Measurements from ENCODE around the gene RCSD1. TPM values are rescaled to one million over a fixed set of nuclear protein-coding genes. Genes with fewer than 3 reads are reported as not detected.
"Not testable (repeated sequence)": the region's sequence is repeated elsewhere in the genome, so short reads cannot be mapped to it uniquely, and the experiment has no call there.

The RCSD1 gene
- total RNA-seq (2014; rRNA removed; shearing (Covaris generic)) = not detected in 2 replicates

- no peak for DNase-seq (ENCODE audit: low spot score)
Observed at GRCh38 chr1:167629681-167630567, at the start of gene RCSD1. Gene RCSD1, plus strand, starts transcription at chr1:167630232. Its CDS starts 192 bp downstream, at chr1:167630424.

DNA sequence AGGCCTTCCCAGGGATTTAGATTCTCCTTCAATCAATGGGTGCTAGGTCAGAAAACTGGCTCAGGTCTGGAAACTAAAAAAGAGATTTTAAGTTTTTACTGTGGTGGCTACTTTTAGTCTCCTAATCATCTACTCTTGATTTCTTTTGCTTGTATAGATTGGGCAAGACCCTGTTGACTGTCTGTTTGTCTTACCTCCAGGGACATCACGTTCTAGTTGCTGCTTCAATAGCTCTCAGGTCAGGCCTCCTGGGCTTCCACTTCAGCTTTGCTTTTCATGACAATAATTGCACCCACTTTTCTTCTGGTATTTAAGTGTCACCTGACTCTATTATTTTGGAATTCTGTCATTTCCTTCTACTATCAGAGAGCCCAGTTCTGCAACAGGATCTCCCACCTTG is 48.0 kb upstream of the RCSD1 start:
- DNase-seq (ENCODE audit: low spot score) = no peak

DNA sequence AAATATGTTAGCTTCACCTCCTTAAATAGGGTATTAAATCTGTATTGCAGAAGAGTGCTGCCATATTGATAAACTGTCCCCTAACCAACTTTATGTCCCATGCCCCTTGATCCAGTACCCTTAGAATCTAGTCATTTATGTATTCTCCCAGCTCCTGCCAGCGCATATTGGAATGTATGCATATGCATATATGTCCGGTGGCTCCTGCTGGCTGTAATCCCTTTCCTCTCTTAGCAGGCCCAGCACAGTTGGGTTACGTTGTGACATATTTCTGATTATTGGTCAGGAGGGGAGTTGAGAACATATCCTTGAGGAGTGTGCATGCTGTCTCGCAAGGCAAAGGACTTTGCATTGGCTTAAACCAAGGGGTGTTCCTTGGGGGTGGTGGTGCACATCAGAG is 47.3 kb upstream of the RCSD1 start:
- no peak for DNase-seq (ENCODE audit: low spot score)

DNA sequence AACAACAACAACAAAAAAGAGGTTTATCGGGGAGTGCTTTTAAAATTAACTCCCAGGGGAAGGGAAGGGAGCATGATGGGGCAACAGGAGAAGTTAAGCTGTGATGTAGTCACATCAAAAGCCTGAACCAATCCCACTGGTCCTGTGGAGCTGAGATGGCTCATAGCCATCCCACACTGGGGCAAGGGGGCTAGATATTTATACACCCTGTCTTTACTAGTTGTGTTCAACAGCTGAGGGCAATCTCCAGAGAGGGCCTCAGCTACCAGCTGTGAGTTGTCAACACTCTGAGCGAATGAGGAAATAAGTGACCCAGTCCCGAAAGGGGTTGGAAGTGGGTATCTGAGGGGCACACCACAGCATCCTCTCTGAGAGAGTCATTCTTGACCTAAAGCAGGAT is 45.5 kb upstream of the RCSD1 start:
- DNase-seq (ENCODE audit: low spot score) = no peak

GRCh38 chr1:167587342-167587741 is 42.7 kb upstream of the RCSD1 start:
- DNase-seq (ENCODE audit: low spot score) = no peak

GRCh38 chr1:167587872-167588271 is 42.2 kb upstream of the RCSD1 start:
- DNase-seq (ENCODE audit: low spot score) = no peak

GRCh38 chr1:167588361-167588760 is 41.7 kb upstream of the RCSD1 start:
- DNase-seq (ENCODE audit: low spot score) = no peak

- no peak for DNase-seq (ENCODE audit: low spot score)
Observed at GRCh38 chr1:167592475-167592874, 37.6 kb upstream of the RCSD1 start.

DNA sequence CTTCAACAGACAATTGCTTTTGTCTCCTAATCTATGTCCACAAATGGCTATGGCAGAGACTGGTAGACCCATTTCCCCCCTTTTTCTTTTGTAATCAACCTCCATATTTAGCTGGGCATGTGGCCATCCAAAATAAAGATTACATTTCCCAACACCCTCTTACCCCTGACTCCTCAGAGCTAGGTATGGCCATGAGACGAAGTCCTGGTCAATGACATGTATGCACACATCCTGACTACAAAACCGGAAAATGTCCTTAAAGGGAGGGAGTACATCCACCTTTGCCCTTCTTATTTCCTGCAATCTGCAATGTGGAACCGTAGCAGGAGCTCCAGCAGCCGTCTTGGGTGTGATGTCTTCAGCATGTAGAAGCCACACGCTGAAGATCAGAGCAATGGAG is 36.2 kb upstream of the RCSD1 start:
- DNase-seq (ENCODE audit: low spot score) = no peak

DNA sequence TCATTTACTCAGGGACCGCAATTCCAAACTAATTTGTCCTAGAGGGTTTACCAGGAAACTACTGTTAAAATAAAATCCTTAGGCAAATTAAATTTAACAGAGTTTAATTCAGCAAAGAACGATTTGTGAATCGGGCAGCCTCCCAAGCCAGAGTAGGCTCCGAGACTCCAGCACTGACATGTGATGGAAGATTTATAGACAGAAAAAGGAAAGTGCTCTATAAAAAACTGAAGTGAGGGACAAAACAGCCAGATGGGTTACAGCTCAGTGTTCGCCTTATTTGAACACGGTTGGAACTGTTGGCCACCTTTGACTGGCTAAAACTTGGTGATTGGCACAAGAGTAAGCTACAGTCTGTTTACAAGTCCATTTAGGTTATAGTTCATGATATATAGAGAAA is 35.2 kb upstream of the RCSD1 start:
- DNase-seq (ENCODE audit: low spot score) = no peak

DNA sequence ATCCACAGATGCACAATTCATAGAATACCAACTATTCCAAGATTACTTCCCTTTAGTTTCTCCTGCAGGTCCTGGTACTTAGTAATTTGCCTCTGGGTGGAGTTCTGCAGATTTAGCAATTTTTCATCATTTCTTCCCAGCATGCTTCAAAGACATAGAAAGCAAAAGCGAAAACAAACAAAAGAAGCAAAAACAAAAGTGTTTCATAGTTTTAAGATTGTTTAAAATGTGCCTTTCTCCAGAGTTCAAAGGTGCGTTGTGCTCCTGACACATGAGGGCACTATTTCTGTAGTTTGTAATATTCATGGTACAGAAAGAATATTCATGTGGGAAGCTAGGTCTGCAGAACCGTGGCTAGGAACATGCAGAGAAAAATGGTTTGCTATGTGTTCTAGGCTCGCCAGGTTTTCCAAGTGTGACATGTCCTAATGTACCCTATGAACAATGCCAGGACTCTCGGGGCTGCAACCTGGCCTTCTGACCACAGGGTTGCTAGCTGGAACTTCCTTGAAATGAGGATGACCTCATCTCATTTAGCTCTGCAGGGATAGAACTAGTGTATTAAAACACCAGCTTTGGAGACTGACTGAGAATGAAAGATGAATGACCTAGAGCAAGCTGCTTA is 30.0 kb upstream of the RCSD1 start:
- DNase-seq (ENCODE audit: low spot score) = peak; percentile 47

GRCh38 chr1:167601442-167602383 is 28.3 kb upstream of the RCSD1 start:
- DNase-seq (ENCODE audit: low spot score) = peak; percentile 12

DNA sequence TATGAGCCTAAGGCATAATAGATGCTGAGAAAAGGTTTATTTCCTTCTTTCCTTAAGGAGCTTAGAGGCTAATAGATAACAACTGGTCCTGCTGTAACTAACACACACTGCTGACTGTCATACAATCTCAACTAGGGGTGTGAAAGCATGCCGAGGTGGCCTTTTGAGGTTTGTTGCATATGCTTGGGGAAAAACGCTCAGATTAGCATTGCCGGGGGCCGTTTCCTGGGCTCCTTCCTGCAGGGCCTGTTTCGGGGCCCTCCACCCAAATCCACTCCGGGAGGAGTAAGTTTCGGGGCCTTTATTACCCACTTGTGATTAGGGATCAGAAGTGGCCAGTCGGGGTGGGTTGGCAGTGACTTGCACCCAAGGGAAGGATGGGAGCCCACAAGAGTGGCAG is 27.2 kb upstream of the RCSD1 start:
- no peak for DNase-seq (ENCODE audit: low spot score)

GRCh38 chr1:167605576-167605975 is 24.5 kb upstream of the RCSD1 start:
- no peak for DNase-seq (ENCODE audit: low spot score)

DNA sequence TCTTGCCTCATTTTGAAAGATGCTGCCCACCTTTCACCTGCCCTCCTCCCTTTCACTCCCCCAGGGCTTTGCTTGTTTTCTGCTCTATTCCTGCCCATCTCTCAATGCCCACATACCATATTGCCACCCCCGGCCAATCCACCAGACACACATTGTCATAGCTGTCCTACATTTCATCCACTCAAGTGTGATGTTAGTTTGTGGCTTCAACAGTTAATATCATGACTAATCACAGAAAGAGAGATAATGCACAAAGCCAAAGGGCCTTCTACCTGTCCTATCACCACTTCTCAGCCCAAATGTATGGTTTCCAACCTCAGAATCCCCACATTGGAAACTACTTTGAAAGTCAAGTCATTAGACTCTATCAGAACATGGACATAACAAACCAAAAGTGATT is 18.0 kb upstream of the RCSD1 start:
- no peak for DNase-seq (ENCODE audit: low spot score)

DNA sequence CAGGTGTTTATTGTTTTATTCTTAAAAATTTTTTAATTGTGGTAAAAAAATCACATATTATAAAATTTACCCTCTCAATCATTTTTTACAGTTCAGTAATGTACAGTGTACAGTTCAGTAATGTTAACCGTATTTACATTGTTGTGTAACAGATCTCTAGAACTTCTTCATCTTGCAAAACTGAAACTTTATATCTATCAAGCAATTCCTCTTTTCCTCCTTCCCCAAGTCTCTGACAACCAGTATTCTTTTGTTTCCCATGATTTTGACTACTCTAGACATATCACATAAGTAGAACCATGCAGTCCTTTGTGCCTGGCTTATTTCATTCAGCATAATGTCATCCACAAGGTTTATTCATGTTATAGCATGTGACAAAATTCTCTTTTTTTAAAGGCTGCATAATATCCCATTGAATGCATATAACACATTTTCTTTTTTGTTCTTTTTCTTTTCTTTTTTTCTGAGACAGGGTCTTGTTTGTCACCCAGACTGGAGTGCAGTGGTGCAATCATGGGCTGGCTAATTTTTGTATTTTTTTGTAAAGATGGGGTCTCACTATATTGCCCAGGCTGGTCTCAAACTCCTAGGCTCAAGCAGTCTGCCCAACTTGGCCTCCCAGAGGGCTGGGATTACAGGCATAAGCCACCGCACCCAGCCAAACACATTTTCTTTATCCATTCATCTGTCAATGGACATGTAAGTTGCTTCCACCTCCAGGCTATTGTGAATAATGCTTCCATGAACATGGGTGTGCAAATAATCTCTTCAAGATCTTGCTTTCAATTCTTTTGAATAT is 17.2 kb upstream of the RCSD1 start:
- no peak for DNase-seq (ENCODE audit: low spot score)

- DNase-seq (ENCODE audit: low spot score) = not testable (repeated sequence)
Observed at GRCh38 chr1:167613984-167614383, 16.0 kb upstream of the RCSD1 start.

- no peak for DNase-seq (ENCODE audit: low spot score)
Observed at GRCh38 chr1:167614851-167615250, 15.2 kb upstream of the RCSD1 start.

- DNase-seq (ENCODE audit: low spot score) = no peak
Observed at GRCh38 chr1:167616521-167616920, 13.5 kb upstream of the RCSD1 start.

GRCh38 chr1:167617153-167618147 is 12.6 kb upstream of the RCSD1 start:
- no peak for DNase-seq (ENCODE audit: low spot score)

All from H4 (cell line).